H9 (cell line): ENCODE data around the gene PRKD2. TPM values are rescaled to one million over a fixed set of nuclear protein-coding genes. Genes with fewer than 3 reads are reported as not detected.

Experiments
- DNase-seq: peaks from one replicate; pipeline ENCODE4 v3.0.0-alpha.2; 2017
- H2AFZ ChIP-seq: one replicate; pipeline ENCODE4 v1.6.1; 2013; ENCODE audit warnings: mild to moderate bottlenecking, low read length, control low read depth, moderate library complexity
- H2AK5ac ChIP-seq: 2 replicates; pipeline ENCODE4 v1.6.1; 2013; ENCODE audit warnings: low read length, control low read depth, mixed read lengths; ENCODE audit not compliant: insufficient read length
- H2BK120ac ChIP-seq: one replicate; pipeline ENCODE4 v1.6.1; 2013; ENCODE audit warnings: low read depth, mild to moderate bottlenecking, low read length, control low read depth, inconsistent platforms; ENCODE audit not compliant: poor library complexity, severe bottlenecking
- H2BK12ac ChIP-seq: 2 replicates; pipeline ENCODE4 v1.6.1; 2013; ENCODE audit warnings: low read length, control low read depth, mixed read lengths, low read depth; ENCODE audit not compliant: insufficient read length
- H2BK15ac ChIP-seq: 2 replicates; pipeline ENCODE4 v1.6.1; 2013; ENCODE audit warnings: low read depth, low read length, control low read depth
- H2BK20ac ChIP-seq: one replicate; pipeline ENCODE4 v1.6.1; 2013; ENCODE audit warnings: low read depth, mild to moderate bottlenecking, low read length, control low read depth, inconsistent platforms; ENCODE audit not compliant: poor library complexity, severe bottlenecking
- H2BK5ac ChIP-seq: 2 replicates; pipeline ENCODE4 v1.6.1; 2013; ENCODE audit warnings: low read length, control low read depth, mixed read lengths; ENCODE audit not compliant: insufficient read length
- H3K14ac ChIP-seq: 2 replicates; pipeline ENCODE4 v1.6.1; 2013; ENCODE audit warnings: low read length, control low read depth; ENCODE audit not compliant: insufficient read depth
- H3K18ac ChIP-seq: 2 replicates; pipeline ENCODE4 v1.6.1; 2013; ENCODE audit warnings: low read depth, mild to moderate bottlenecking, mixed read lengths, low read length, control low read depth; ENCODE audit not compliant: insufficient read length
- H3K23ac ChIP-seq: 2 replicates; pipeline ENCODE4 v1.6.1; 2013; ENCODE audit warnings: low read length, control low read depth, mixed read lengths, low read depth; ENCODE audit not compliant: insufficient read length
- H3K23me2 ChIP-seq: 2 replicates; pipeline ENCODE4 v1.6.1; 2013; ENCODE audit warnings: low read depth, mild to moderate bottlenecking, mixed read lengths, low read length, control low read depth; ENCODE audit not compliant: insufficient read length, poor library complexity, severe bottlenecking
- H3K27ac ChIP-seq: 2 replicates; pipeline ENCODE4 v1.5.1; 2013; ENCODE audit warnings: low read length, control low read depth, mixed read lengths, low read depth; ENCODE audit not compliant: insufficient read length
- H3K27me3 ChIP-seq: 2 replicates; pipeline ENCODE4 v1.6.1; 2013; ENCODE audit warnings: low read length, control low read depth, inconsistent platforms; ENCODE audit not compliant: insufficient read depth
- H3K4ac ChIP-seq: 2 replicates; pipeline ENCODE4 v1.6.1; 2013; ENCODE audit warnings: low read depth, mild to moderate bottlenecking, control low read depth, inconsistent platforms, low read length, moderate library complexity
- H3K4me1 ChIP-seq: 2 replicates; pipeline ENCODE4 v1.6.1; 2013; ENCODE audit warnings: low read length, control low read depth, inconsistent platforms; ENCODE audit not compliant: insufficient read depth
- H3K4me2 ChIP-seq: 2 replicates; pipeline ENCODE4 v1.6.1; 2013; ENCODE audit warnings: low read length, control low read depth, mixed read lengths; ENCODE audit not compliant: insufficient read length, insufficient read depth
- H3K56ac ChIP-seq: 2 replicates; pipeline ENCODE4 v1.6.1; 2013; ENCODE audit warnings: low read depth, mild to moderate bottlenecking, mixed read lengths, low read length, control low read depth; ENCODE audit not compliant: insufficient read length
- H3K79me1 ChIP-seq: 2 replicates; pipeline ENCODE4 v1.6.1; 2013; ENCODE audit warnings: low read depth, mild to moderate bottlenecking, moderate library complexity, low read length, control low read depth, inconsistent platforms; ENCODE audit not compliant: insufficient read depth, poor library complexity, severe bottlenecking
- H3K79me2 ChIP-seq: 2 replicates; pipeline ENCODE4 v1.6.1; 2013; ENCODE audit warnings: low read length, control low read depth, inconsistent platforms; ENCODE audit not compliant: insufficient read depth
- H3K9ac ChIP-seq: 2 replicates; pipeline ENCODE4 v1.6.1; 2013; ENCODE audit warnings: low read length, control low read depth, mixed read lengths; ENCODE audit not compliant: insufficient read length; ENCODE audit errors: extremely low read depth
- H3K9me3 ChIP-seq: one replicate; pipeline ENCODE4 v1.6.1; 2013; ENCODE audit warnings: low read depth, low read length, inconsistent platforms; ENCODE audit not compliant: control insufficient read depth
- H3T11ph ChIP-seq: one replicate; pipeline ENCODE4 v1.6.1; 2013; ENCODE audit warnings: mild to moderate bottlenecking, low read length, control low read depth, inconsistent platforms
- H4K20me1 ChIP-seq: one replicate; pipeline ENCODE4 v1.6.1; 2013; ENCODE audit not compliant: control insufficient read depth, insufficient read length, insufficient read depth
- H4K5ac ChIP-seq: 2 replicates; pipeline ENCODE4 v1.6.1; 2013; ENCODE audit warnings: low read depth, mild to moderate bottlenecking, mixed read lengths, low read length, control low read depth; ENCODE audit not compliant: insufficient read length
- H4K8ac ChIP-seq: replicated peaks from 2 replicates; pipeline ENCODE4 v1.6.1; 2013; ENCODE audit warnings: low read length, control low read depth, mixed read lengths, low read depth; ENCODE audit not compliant: insufficient read length
- H4K91ac ChIP-seq: 2 replicates; pipeline ENCODE4 v1.6.1; 2013; ENCODE audit warnings: low read depth, mild to moderate bottlenecking, moderate library complexity, mixed read lengths, low read length, control low read depth; ENCODE audit not compliant: insufficient read length
- H3K27ac Mint-ChIP-seq, 3 experiments: 2 replicates in 2 of 3; 3 replicates in 1 of 3; pipeline ENCODE4 v1.8.0; 2020 to 2021; ENCODE audit warnings: mixed read lengths in 3 of 3, mild to moderate bottlenecking in 1 of 3, moderate library complexity in 1 of 3
- H3K27me3 Mint-ChIP-seq: 2 replicates; pipeline ENCODE4 v1.8.0; 2021; ENCODE audit warnings: low read depth, mild to moderate bottlenecking, moderate library complexity, mixed read lengths
- H3K36me3 Mint-ChIP-seq, 3 experiments: 2 replicates in 2 of 3; 3 replicates in 1 of 3; pipeline ENCODE4 v1.8.0; 2020 to 2021; ENCODE audit warnings: low read depth in 3 of 3, mixed read lengths in 3 of 3; ENCODE audit not compliant: insufficient read depth in 1 of 3
- H3K4me1 Mint-ChIP-seq, 2 experiments: 2 replicates each; pipeline ENCODE4 v1.8.0; 2020; ENCODE audit warnings: mixed read lengths in 2 of 2
- H3K4me3 Mint-ChIP-seq, 2 experiments: 2 replicates in 1 of 2; 3 replicates in 1 of 2; pipeline ENCODE4 v1.8.0; 2020 to 2021; ENCODE audit warnings: mild to moderate bottlenecking in 2 of 2, mixed read lengths in 2 of 2, moderate library complexity in 1 of 2
- H3K9me3 Mint-ChIP-seq, 2 experiments: 2 replicates in 1 of 2; 3 replicates in 1 of 2; pipeline ENCODE4 v1.8.0; 2020; ENCODE audit warnings: mild to moderate bottlenecking in 2 of 2, mixed read lengths in 2 of 2, moderate library complexity in 1 of 2
- WGBS: extraction: QIAGEN DNeasy Blood & Tissue Kit; methylation state at CpG from one replicate; pipeline ENCODE4 v1.1.7; 2013; ENCODE audit warnings: missing lambda C conversion rate, low lambda C conversion rate, mixed read lengths; ENCODE audit not compliant: insufficient read length; ENCODE audit errors: extremely low coverage; 5-methylcytosine and 5-hydroxymethylcytosine counted together
- total RNA-seq: library from RNA; stranded (reverse); gene quantifications from 2 replicates; pipeline ENCODE4 v1.2.1, GENCODE V29; 2021
- TF ChIP-seq, protein P1 (sequence below): fragments of 200-600 bp; sonication (generic); conservative IDR thresholded peaks from 3 replicates; pipeline ENCODE4 v1.8.0; 2021; ENCODE audit warnings: antibody characterized with exemption, mild to moderate bottlenecking

PRKD2 gene
- total RNA-seq, 1 experiment from 2014 or later: 60.7 TPM

DNA sequence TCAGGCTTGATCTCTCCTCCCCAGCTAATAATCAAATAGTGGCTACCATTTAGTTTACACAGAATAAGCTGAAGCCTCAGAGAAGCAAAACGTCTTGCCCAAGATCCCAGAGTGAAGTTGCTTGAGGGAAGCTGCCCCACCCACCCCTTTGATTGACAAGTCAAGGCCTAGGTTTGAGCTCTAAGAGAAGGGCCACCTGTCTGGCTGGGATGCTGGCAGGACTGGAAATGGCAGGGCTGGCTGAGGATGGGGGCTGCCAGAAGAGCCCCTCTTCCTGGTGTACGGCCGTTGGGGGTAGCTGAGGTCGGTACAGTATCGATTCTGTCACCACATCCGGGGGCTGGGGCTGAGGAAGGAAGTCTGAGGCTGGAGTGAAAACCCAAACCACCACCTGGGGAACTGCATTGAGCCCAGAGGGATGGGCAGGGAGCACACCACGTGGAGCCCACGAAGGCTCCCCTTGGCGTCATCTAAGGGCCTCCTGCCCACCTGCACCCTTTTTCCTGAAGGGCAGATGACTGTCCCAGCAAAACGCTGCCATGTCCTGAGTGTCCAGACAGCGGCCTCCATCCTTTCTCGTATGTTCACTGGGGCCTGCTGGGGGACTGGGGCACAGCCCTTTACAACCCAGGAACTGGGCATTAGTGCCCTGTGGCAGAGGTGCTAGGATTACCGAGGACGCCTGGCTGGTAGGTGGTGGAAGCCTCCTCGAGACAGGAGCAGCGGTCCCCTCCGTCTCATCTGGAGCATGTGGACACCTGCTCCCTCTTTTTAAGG lies 1.4 kb upstream of the PRKD2 start:
- H3K27me3 ChIP-seq: no peaks in the 10 kb centered on the region
- H3K9me3 ChIP-seq: no peaks in the 10 kb centered on the region
- H3K23ac ChIP-seq: no peak overlapping the region
- no peak overlapping the region for H3T11ph ChIP-seq
- H3K23me2 ChIP-seq: peaks cover 15% of the 10 kb centered on the region
- H3K14ac ChIP-seq: no peak overlapping the region
- H3K79me2 ChIP-seq: no peaks in the 10 kb centered on the region; the same call in 1 of the 2 replicates
- H3K9me3 Mint-ChIP-seq: no peaks in the 10 kb centered on the region
- no peak overlapping the region for H2BK5ac ChIP-seq
- H3K27ac Mint-ChIP-seq: peak overlapping the region; percentile 61 to 96 (median 90); a peak in 3 of 7 replicates
- H2BK12ac ChIP-seq: no peak overlapping the region
- no peak overlapping the region for H2AFZ ChIP-seq
- DNase-seq: peak; percentile 55
- H3K56ac ChIP-seq: no peak overlapping the region
- no CpG with 5 or more reads among the region's 17 CpGs for WGBS
- no peak overlapping the region for H2AK5ac ChIP-seq
- H3K9ac ChIP-seq: no peak overlapping the region
- peak overlapping the region; percentile 84 for H3K4me2 ChIP-seq
- H3K4me1 ChIP-seq: no peaks in the 10 kb centered on the region; the same call in 1 of the 2 replicates
- no peaks in the 10 kb centered on the region for H3K79me1 ChIP-seq
- H3K36me3 Mint-ChIP-seq: peaks cover 16 to 30% (median 29%) of the 10 kb centered on the region in 3 experiments
- H2BK120ac ChIP-seq: no peak overlapping the region
- H2BK15ac ChIP-seq: no peak overlapping the region
- peaks cover 17 to 22% of the 10 kb centered on the region in 2 experiments for H3K4me1 Mint-ChIP-seq
- no peak overlapping the region for H3K4ac ChIP-seq
- no peak overlapping the region for H4K8ac ChIP-seq
- H4K20me1 ChIP-seq: no peaks in the 10 kb centered on the region
- peak overlapping the region; percentile 91 to 97 for H3K4me3 Mint-ChIP-seq
- H4K5ac ChIP-seq: no peak overlapping the region
- H2BK20ac ChIP-seq: no peak overlapping the region
- H3K27me3 Mint-ChIP-seq: no peaks in the 10 kb centered on the region; the same call in 1 of the 2 replicates
- no peak overlapping the region for H3K27ac ChIP-seq
- no peak overlapping the region for H3K18ac ChIP-seq
- TF ChIP-seq, protein P1, sequence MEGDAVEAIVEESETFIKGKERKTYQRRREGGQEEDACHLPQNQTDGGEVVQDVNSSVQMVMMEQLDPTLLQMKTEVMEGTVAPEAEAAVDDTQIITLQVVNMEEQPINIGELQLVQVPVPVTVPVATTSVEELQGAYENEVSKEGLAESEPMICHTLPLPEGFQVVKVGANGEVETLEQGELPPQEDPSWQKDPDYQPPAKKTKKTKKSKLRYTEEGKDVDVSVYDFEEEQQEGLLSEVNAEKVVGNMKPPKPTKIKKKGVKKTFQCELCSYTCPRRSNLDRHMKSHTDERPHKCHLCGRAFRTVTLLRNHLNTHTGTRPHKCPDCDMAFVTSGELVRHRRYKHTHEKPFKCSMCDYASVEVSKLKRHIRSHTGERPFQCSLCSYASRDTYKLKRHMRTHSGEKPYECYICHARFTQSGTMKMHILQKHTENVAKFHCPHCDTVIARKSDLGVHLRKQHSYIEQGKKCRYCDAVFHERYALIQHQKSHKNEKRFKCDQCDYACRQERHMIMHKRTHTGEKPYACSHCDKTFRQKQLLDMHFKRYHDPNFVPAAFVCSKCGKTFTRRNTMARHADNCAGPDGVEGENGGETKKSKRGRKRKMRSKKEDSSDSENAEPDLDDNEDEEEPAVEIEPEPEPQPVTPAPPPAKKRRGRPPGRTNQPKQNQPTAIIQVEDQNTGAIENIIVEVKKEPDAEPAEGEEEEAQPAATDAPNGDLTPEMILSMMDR: no peak
- H4K91ac ChIP-seq: no peak overlapping the region
